Skeletal muscle tissue (tissue), 4 donors: ENCODE data around the gene CHD5. TPM values are rescaled to one million over a fixed set of nuclear protein-coding genes. Genes with fewer than 3 reads are reported as not detected.
"Not testable (repeated sequence)": the region's sequence is repeated elsewhere in the genome, so short reads cannot be mapped to it uniquely, and the experiment has no call there.

Source experiments
- H3K27ac ChIP-seq: one replicate; pipeline ENCODE4 v1.7.0; 2013; ENCODE audit warnings: mild to moderate bottlenecking, low read depth, low read length, inconsistent platforms
- H3K27me3 ChIP-seq, 3 donors: one replicate each; pipeline ENCODE4 v1.7.0; 2013; ENCODE audit warnings: low read length in 3 of 3; ENCODE audit not compliant: control insufficient read depth in 3 of 3, insufficient read depth in 3 of 3
- H3K36me3 ChIP-seq, 3 donors: one replicate each; pipeline ENCODE4 v1.7.0; 2013; ENCODE audit warnings: low read length in 3 of 3; ENCODE audit not compliant: control insufficient read depth in 3 of 3, insufficient read depth in 3 of 3
- H3K4me1 ChIP-seq, 3 donors: one replicate each; pipeline ENCODE4 v1.7.0; 2013; ENCODE audit warnings: low read length in 3 of 3, mild to moderate bottlenecking in 3 of 3; ENCODE audit not compliant: control insufficient read depth in 3 of 3, insufficient read depth in 3 of 3
- H3K4me3 ChIP-seq, 3 donors: one replicate each; pipeline ENCODE4 v1.7.0; 2013; ENCODE audit warnings: low read length in 3 of 3
- H3K9ac ChIP-seq, 3 donors: one replicate each; pipeline ENCODE4 v1.7.0; 2013; ENCODE audit warnings: low read length in 3 of 3, mild to moderate bottlenecking in 3 of 3, moderate library complexity in 2 of 3, low read depth in 1 of 3
- H3K9me3 ChIP-seq, 3 donors: one replicate each; pipeline ENCODE4 v1.7.0; 2013; ENCODE audit warnings: low read length in 3 of 3; ENCODE audit not compliant: control insufficient read depth in 3 of 3
- total RNA-seq: library from RNA; depleted of rRNA; stranded (reverse); fragments of >200 nt; gene quantifications from one replicate; pipeline ENCODE4 v1.2.3, GENCODE V29; 2014
- donor health status: Osteomylitis.

The CHD5 gene
- total RNA-seq, 1 donor from 2014 or later: not detected

DNA sequence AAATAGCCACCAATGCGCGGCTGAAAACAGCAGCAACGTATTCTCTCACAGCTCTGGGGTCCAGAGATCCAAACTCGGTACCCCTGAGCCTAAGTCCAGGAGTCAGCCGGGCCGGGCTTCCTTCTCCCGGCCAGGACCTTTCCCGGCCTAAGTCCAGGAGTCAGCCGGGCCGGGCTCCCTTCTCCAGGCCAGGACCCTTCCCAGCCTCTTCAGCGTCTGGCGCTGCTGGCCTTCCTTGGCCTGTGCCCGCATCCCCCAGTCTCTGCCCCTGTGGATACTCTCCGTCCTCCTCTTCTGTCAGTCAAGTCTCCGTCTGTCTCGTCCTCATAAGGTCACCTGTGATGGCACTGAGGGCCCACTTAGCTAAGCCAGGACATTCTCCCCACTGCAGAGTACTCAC, 102.2 kb downstream of the CHD5 start:
- peaks cover 0 to 5% (median 4%) of the 10 kb centered on the region in 3 donors for H3K4me1 ChIP-seq
- H3K4me3 ChIP-seq: no peak overlapping the region
- no peaks in the 10 kb centered on the region for H3K36me3 ChIP-seq
- H3K9ac ChIP-seq: no peak overlapping the region
- H3K9me3 ChIP-seq: no peaks in the 10 kb centered on the region
- no peak overlapping the region for H3K27ac ChIP-seq
- peaks cover 0 to 17% (median 15%) of the 10 kb centered on the region in 3 donors for H3K27me3 ChIP-seq

DNA sequence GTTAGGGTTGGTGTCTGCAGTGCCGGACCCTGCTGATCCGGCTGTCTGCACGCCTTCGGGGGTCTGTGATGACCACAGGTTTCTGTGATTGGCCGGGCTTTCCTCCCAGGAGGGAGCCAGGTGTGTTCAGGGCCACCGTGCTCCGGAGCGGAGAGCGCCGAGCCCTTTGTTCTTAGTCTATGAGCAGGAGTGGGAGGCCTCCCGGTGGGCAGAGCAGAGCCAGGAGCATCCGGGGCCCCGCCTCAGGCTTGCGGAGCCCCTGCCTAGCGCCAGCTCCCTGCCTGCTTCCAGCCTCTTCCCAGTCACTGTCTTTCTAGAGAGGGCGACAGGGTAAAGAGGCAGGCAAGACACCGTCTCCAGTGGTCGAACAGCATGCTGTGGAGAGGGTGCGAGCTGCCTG, 102.6 kb downstream of the CHD5 start:
- Histone ChIP-seq H3K27me3 (peaks cover 0 to 17% (median 15%) of the 10 kb centered on the region in 3 donors), H3K9ac (no peak overlapping the region), H3K36me3 (no peaks in the 10 kb centered on the region), H3K9me3 (no peaks in the 10 kb centered on the region), H3K27ac (no peak overlapping the region), H3K4me3 (no peak overlapping the region), H3K4me1 (peaks cover 0 to 5% (median 4%) of the 10 kb centered on the region in 3 donors)

DNA sequence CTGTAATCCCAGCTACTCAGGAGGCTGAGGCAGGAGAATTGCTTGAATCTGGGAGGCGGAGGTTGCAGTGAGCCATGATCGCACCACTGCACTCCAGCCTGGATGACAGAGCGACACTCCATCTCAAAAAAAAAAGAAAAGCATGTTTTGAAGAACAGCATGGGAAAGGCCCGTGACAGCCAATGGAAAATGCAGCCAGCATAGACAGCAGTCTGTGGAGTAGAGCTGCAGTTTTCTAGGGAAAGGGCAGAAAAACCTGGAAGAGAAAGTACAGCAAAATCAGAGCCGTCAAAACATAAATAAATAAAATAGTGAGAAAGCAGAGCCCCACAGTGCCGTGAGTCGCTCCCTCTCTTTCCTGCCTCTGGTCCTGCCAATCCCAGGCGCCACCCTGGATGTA, 103.1 kb downstream of the CHD5 start:
- H3K27ac ChIP-seq, H3K9me3 ChIP-seq, H3K9ac ChIP-seq, H3K4me1 ChIP-seq, H3K36me3 ChIP-seq, H3K4me3 ChIP-seq: not testable (repeated sequence)
- peaks cover 0 to 18% (median 13%) of the 10 kb centered on the region in 3 donors for H3K27me3 ChIP-seq

DNA sequence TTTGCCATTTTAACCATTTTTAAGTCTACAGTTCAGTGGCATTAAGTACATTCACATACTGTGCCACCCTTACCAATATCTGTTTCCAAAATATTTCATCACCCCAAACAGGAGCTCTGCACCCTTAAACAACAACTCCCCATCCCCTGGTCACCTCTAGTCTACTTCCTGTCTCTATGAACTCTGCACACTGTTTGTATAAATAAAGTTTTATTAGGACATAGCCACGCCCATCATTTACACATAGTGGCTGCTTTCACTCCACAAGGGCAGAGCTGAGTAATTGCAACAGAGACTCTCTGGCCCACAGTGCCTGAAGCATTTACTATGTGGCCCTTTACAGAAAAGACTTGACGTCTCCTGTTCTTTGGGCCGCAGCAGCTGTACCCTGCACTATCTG, 104.4 kb downstream of the CHD5 start:
- Histone ChIP-seq H3K36me3 (no peaks in the 10 kb centered on the region), H3K4me3 (no peak overlapping the region), H3K9ac (no peak overlapping the region), H3K9me3 (no peaks in the 10 kb centered on the region), H3K27me3 (peaks cover 4 to 24% (median 6%) of the 10 kb centered on the region in 3 donors), H3K4me1 (peaks cover 0 to 4% (median 0%) of the 10 kb centered on the region in 3 donors), H3K27ac (no peak overlapping the region)

DNA sequence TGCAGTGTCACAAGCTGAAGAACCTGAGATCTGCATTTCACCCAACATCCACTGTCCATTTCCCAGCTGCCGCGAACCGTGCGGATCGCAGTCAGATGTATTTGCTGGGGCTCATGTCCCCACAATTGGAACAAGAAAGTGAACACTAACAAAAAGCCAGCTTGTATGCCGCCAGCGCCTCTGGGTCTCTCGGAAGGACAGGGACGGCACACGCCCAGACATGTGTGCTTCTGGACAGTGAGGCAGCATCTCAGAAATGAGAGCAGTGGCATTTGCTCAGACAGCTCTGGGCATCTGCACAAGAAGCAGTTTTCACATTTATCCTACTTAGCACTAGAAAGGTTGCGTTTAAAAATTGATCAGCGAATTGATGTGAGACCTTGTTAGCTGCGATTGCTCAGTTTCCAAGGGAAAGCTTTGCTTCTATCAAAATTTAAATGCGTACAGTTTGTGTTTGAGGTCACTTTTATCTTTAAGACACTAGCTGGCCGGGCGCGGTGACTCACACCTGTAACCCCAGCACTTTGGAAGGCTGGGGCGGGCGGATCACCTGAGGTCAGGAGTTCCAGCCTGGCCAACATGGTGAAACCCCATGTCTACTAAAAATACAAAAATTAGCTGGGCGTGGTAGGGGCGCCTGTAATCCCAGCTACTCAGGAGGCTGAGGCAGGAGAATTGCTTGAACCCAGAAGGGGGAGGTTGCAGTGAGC, 105.8 kb downstream of the CHD5 start:
- Histone ChIP-seq H3K9ac (no peak overlapping the region), H3K36me3 (no peaks in the 10 kb centered on the region), H3K27me3 (peaks cover 2 to 24% (median 6%) of the 10 kb centered on the region in 3 donors), H3K4me3 (no peak overlapping the region), H3K27ac (no peak overlapping the region), H3K4me1 (no peaks in the 10 kb centered on the region), H3K9me3 (no peaks in the 10 kb centered on the region)

DNA sequence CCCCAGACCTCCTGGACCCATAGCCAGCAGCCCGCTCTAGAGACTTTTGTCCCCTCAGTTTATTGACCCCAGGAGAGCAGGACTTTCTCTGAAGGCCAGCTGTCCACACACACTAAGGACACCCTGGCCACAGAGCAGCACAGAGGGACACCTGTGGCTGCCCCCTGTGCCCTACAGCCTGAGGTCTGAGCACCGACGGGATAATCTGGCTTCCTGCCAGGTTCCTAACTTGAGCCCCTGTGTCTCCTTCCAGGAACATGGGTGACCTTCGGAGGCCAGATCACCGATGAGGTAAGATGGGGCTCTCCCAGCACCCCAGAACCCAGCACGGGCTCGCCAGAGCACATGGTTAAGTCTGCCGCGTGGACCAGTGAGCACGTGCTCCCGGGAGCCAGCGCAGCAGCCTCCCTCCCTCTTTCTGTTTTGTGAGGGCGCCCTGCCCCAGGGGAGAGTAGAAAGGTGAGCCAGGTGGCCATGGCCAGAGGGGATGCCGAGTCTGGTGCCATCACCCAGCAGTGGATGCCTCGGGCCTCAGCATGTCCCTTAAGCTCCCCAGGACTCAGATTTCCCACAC, 106.6 kb downstream of the CHD5 start:
- no peaks in the 10 kb centered on the region for H3K36me3 ChIP-seq
- no peak overlapping the region for H3K27ac ChIP-seq
- H3K9ac ChIP-seq: no peak overlapping the region
- no peak overlapping the region for H3K4me3 ChIP-seq
- no peaks in the 10 kb centered on the region for H3K9me3 ChIP-seq
- peaks cover 2 to 24% (median 6%) of the 10 kb centered on the region in 3 donors for H3K27me3 ChIP-seq
- no peaks in the 10 kb centered on the region for H3K4me1 ChIP-seq

DNA sequence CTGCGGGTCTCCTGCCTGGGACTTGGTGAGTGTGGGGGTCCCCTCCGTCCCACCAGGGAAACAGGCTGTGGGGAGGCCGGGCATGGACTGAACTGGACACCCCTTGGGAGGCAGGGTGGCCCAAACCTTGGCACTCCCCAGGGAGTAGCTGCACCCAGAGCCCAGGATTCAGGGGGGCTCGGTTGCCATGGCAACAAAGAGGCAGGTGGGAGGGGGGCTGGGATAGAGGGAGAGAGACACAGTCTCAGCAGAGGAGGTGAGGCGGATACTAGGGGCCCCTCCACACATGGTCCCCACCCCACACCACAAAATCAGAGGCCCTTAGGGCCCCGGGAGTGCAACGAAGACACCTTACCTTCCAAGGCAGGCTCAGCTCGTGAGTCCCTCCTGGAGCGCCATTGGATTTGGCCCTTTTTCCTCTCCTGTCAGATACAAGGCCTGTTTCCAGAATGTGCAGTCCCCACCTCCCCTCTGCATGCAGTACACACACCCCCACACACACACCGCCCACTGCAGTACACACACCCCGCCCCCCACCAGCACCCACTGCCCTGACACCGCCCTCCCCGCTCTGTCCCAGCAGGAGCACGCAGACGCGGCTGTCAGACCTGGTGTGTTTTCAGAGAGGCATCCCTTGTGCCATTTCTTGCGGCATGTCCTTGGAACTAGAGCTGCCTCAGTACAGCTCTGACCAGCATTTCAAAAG, 107.2 kb downstream of the CHD5 start:
- Histone ChIP-seq H3K27me3 (peaks cover 2 to 24% (median 6%) of the 10 kb centered on the region in 3 donors), H3K9ac (no peak overlapping the region), H3K36me3 (no peaks in the 10 kb centered on the region), H3K27ac (no peak overlapping the region), H3K4me1 (no peaks in the 10 kb centered on the region), H3K9me3 (no peaks in the 10 kb centered on the region), H3K4me3 (no peak overlapping the region)

DNA sequence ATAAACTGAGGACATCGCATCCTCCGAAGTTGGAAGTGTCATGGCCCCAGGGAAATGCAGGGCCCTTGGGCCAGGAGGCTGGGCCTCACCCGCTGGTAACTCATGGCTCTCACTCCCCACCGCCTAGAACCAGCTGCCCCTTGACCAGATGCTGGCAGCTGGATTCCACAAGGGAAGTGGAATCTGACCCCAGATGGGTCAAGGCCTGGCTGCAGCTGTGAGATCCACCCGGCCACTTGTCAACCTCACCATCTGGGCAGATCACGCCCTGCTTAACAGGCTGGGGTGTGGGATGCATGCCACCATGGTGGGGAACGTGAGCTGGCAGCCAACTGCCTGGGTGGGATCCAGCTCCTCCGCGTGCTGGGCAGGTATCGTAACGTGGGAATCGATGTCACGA, 108.9 kb downstream of the CHD5 start:
- Histone ChIP-seq H3K9me3 (no peaks in the 10 kb centered on the region), H3K27ac (no peak overlapping the region), H3K36me3 (no peaks in the 10 kb centered on the region), H3K4me3 (no peak overlapping the region), H3K9ac (no peak overlapping the region), H3K4me1 (peaks cover 0 to 4% (median 0%) of the 10 kb centered on the region in 3 donors), H3K27me3 (peaks cover 3 to 24% (median 11%) of the 10 kb centered on the region in 3 donors)

DNA sequence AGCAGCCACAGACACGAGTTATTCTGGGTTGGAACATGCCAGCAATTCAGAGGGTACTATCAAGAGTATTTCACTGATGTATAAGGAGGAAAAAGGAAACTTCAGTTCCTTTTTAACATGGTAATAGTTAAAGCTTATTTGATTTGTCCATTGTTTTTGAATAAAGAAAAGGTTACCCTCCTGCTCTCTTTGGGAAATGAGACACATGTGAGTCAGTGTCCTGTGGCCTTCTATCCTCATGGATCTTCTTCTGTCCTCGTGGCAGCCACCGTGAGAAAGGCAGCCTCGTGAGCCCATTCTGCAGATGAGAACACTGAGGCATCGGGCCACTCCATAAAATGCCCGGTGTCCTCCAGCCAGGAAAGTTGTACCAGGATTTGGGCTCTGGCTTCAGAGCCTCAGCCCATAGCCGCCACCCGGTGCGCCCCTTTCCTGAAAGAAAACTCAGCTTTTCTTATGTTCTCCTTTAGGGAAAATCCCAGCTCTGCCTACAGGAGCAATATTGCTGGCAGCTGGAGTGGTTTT, 109.6 kb downstream of the CHD5 start:
- Histone ChIP-seq H3K9ac (no peak overlapping the region), H3K27ac (no peak overlapping the region), H3K9me3 (no peaks in the 10 kb centered on the region), H3K4me1 (peaks cover 0 to 4% (median 0%) of the 10 kb centered on the region in 3 donors), H3K36me3 (no peaks in the 10 kb centered on the region), H3K4me3 (no peak overlapping the region), H3K27me3 (peaks cover 10 to 30% (median 18%) of the 10 kb centered on the region in 3 donors)

DNA sequence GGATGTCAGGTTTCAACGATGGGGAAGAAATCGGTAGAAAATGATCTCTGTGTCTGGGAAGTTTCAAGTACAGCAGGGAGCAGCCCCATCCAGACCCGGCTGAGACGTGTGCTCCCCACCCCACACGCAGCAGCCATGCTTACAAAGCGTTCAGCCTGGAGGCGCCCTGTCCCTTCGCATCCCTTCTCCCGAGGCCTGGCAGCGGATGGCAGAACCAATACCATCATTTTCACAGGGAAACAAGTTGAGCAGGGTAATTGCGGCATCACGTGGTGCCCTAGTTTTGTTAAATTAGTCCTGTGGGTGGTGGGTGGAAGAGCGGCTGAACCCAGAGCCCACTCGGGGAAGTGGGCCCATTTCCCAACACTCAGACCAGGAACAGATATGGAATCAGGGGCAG, 110.5 kb downstream of the CHD5 start:
- Histone ChIP-seq H3K4me3 (no peak overlapping the region), H3K27me3 (peaks cover 19 to 32% (median 20%) of the 10 kb centered on the region in 3 donors), H3K4me1 (peaks cover 6 to 9% (median 7%) of the 10 kb centered on the region in 3 donors), H3K9me3 (no peaks in the 10 kb centered on the region), H3K9ac (no peak overlapping the region), H3K27ac (no peak overlapping the region), H3K36me3 (no peaks in the 10 kb centered on the region)
